T-helper 1 cell treated with Interleukin-12 subunit alpha and Interleukin-12 subunit beta and Interleukin-4 antibody, amounts not matched to agents 30 μg/mL and 1 μg/mL, for 36 hours (primary cell): ENCODE data around the gene METTL8.
"Not testable (repeated sequence)": the region's sequence is repeated elsewhere in the genome, so short reads cannot be mapped to it uniquely, and the experiment has no call there.

Experiments
- H3K27ac Mint-ChIP-seq: one replicate; pipeline ENCODE4 v1.8.0; 2021; ENCODE audit warnings: mild to moderate bottlenecking, mixed read lengths
- H3K27me3 Mint-ChIP-seq: one replicate; pipeline ENCODE4 v1.8.0; 2021; ENCODE audit warnings: low read depth, mixed read lengths
- H3K36me3 Mint-ChIP-seq: one replicate; pipeline ENCODE4 v1.8.0; 2021; ENCODE audit warnings: low read depth, mixed read lengths
- H3K4me1 Mint-ChIP-seq: one replicate; pipeline ENCODE4 v1.8.0; 2021; ENCODE audit warnings: low read depth, mixed read lengths
- H3K4me3 Mint-ChIP-seq: one replicate; pipeline ENCODE4 v1.8.0; 2021; ENCODE audit warnings: mild to moderate bottlenecking, moderate library complexity, mixed read lengths
- H3K9me3 Mint-ChIP-seq: one replicate; pipeline ENCODE4 v1.8.0; 2021; ENCODE audit warnings: mixed read lengths

The METTL8 gene

GRCh38 chr2:171400395-171400794, 33.4 kb downstream of the METTL8 start:
- H3K27ac Mint-ChIP-seq, result no peak overlapping the region

DNA sequence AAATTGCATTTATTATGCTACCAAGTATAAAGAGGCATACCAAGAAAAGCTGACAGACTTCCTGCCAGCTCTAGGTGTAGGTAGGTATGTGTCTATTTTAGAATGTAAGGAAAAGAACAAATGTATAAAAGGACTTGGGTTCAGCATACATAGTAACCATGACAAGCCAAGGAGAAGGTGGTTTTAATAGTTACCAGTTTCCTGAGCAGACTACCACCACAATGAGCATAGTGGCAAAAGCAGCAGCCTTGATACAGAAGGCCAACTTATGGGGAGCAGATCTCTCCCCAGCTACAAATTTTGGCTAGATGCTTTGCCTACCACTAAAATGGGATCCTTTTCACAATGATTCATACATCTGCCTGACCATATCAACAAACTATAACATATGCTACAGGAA, 34.5 kb downstream of the METTL8 start:
- Mint-ChIP-seq H3K27me3 (no peaks in the 10 kb centered on the region), H3K9me3 (peaks cover 10% of the 10 kb centered on the region), H3K27ac (no peak overlapping the region), H3K36me3 (peaks cover 11% of the 10 kb centered on the region), H3K4me1 (peaks cover 4% of the 10 kb centered on the region), H3K4me3 (no peak overlapping the region)

More at GRCh38 chr2:171400395-171400794, 33.4 kb downstream of the METTL8 start:
- Mint-ChIP-seq H3K9me3 (peaks cover 15% of the 10 kb centered on the region), H3K27me3 (no peaks in the 10 kb centered on the region), H3K4me3 (no peak overlapping the region), H3K36me3 (peaks cover 14% of the 10 kb centered on the region), H3K4me1 (peaks cover 6% of the 10 kb centered on the region)

DNA sequence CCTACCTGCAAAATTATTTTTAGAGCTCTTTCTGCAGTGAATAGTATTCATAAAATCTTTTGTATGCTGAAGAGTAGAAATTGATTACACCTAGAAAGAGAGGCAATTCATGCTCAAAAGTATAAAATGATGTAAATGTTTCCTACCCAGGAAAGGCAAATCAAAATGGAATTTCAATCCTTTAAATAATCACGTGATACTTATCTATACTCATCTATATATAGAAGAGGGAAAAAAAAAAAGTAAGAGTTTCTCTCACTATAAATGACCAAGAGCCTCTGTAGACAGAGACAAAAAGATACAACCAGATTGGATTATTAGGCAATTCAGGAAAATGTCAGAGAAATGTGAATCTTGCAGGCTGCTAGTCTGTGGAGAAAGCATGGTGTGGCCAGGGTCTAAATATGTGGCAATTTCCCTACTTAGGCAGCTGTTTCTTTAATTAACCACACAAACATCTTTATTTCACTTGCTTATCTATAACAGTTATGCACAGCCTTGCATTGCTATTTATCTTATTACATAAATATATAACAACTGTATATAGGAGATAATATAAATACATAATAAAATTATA, 39.5 kb downstream of the METTL8 start:
- H3K27me3 Mint-ChIP-seq, result no peaks in the 10 kb centered on the region
- no peak overlapping the region for H3K27ac Mint-ChIP-seq
- H3K4me3 Mint-ChIP-seq, result no peak overlapping the region
- peaks cover 6% of the 10 kb centered on the region for H3K36me3 Mint-ChIP-seq
- peaks cover 14% of the 10 kb centered on the region for H3K4me1 Mint-ChIP-seq
- H3K9me3 Mint-ChIP-seq, result no peaks in the 10 kb centered on the region

DNA sequence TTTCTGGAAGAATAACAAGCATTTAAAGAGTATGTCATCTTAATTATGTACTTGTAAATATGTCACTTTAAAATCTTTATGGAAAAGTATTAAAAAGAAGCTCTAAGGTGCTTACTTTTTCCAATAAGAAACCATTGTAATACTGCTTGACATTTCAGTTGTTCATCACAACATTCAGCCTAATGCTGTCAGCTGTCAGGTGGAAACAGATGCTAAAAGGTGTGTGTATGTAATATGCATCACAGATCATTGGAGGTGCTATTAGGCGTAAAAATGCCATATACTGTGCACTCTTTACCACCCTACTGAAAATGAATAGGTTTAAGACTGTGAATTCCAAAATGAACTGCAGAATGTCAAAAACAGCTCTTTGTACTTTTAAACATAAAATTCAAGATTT, 40.3 kb downstream of the METTL8 start:
- H3K4me3 Mint-ChIP-seq, result no peak overlapping the region
- H3K9me3 Mint-ChIP-seq, result no peaks in the 10 kb centered on the region
- H3K4me1 Mint-ChIP-seq, result peaks cover 12% of the 10 kb centered on the region
- H3K27ac Mint-ChIP-seq, result no peak overlapping the region
- no peaks in the 10 kb centered on the region for H3K27me3 Mint-ChIP-seq
- H3K36me3 Mint-ChIP-seq, result peaks cover 6% of the 10 kb centered on the region

- no peaks in the 10 kb centered on the region for H3K9me3 Mint-ChIP-seq
- no peak overlapping the region for H3K27ac Mint-ChIP-seq
- no peaks in the 10 kb centered on the region for H3K27me3 Mint-ChIP-seq
- H3K4me1 Mint-ChIP-seq, result peaks cover 16% of the 10 kb centered on the region
- H3K4me3 Mint-ChIP-seq, result no peak overlapping the region
- H3K36me3 Mint-ChIP-seq, result peaks cover 4% of the 10 kb centered on the region
These were observed 42.3 kb downstream of the METTL8 start for GRCh38 chr2:171391532-171391931.

- H3K9me3 Mint-ChIP-seq, result no peaks in the 10 kb centered on the region
- no peak overlapping the region for H3K27ac Mint-ChIP-seq
- H3K4me3 Mint-ChIP-seq, result no peak overlapping the region
- H3K36me3 Mint-ChIP-seq, result peaks cover 4% of the 10 kb centered on the region
- H3K27me3 Mint-ChIP-seq, result no peaks in the 10 kb centered on the region
- H3K4me1 Mint-ChIP-seq, result peaks cover 18% of the 10 kb centered on the region
These were observed 42.8 kb downstream of the METTL8 start for GRCh38 chr2:171390941-171391516.

GRCh38 chr2:171389780-171390179, 44.0 kb downstream of the METTL8 start:
- Mint-ChIP-seq H3K4me3 (no peak overlapping the region), H3K27ac (no peak overlapping the region), H3K4me1 (peaks cover 18% of the 10 kb centered on the region), H3K27me3 (no peaks in the 10 kb centered on the region), H3K9me3 (no peaks in the 10 kb centered on the region), H3K36me3 (peaks cover 5% of the 10 kb centered on the region)

- peaks cover 5% of the 10 kb centered on the region for H3K36me3 Mint-ChIP-seq
- no peak overlapping the region for H3K4me3 Mint-ChIP-seq
- no peak overlapping the region for H3K27ac Mint-ChIP-seq
- no peaks in the 10 kb centered on the region for H3K27me3 Mint-ChIP-seq
- H3K9me3 Mint-ChIP-seq, result no peaks in the 10 kb centered on the region
- H3K4me1 Mint-ChIP-seq, result peaks cover 18% of the 10 kb centered on the region
These were observed 44.5 kb downstream of the METTL8 start for GRCh38 chr2:171389325-171389724.

DNA sequence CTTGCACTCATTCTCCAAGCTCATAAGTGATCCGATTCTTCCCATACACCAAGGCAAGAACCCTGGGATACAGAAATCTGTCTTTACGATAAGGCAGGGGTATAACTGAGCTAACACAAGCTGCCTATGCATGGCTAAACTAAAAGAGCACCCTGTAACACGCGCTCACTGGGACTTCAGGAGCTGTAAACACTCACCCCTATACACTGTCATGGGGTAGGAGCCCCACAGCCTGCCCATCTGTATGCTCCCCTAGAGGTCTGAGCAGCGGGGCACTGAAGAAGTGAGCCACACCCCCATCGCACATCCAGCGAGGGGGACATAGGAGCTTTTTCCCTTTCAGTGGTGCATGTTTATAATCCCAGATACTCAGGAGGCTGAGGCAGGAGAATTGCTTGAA, 46.7 kb downstream of the METTL8 start:
- Mint-ChIP-seq H3K36me3 (peaks cover 10% of the 10 kb centered on the region), H3K4me1 (peaks cover 16% of the 10 kb centered on the region), H3K27me3 (no peaks in the 10 kb centered on the region), H3K9me3 (no peaks in the 10 kb centered on the region), H3K4me3 (no peak overlapping the region), H3K27ac (no peak overlapping the region)

DNA sequence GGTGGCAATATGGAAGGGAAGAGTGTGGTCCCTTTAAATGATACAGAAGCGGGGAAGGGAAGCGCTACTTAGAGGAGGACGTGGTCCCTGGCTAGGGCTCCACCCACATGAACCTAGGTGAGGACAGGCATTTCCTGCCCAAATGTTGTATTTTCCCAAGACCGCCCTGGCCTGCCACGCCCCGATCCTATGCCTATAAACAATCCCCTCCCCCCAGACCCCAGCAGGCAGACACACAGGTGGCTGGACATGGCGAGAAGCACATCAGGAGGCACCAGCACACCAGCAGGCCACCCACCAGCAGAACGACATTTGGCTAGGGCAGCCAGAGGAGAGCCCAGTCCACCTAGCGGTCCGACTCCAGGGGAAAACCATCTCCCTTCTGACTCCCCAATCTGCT, 47.2 kb downstream of the METTL8 start:
- Mint-ChIP-seq H3K9me3 (no peaks in the 10 kb centered on the region), H3K4me1 (peaks cover 16% of the 10 kb centered on the region), H3K27me3 (no peaks in the 10 kb centered on the region), H3K4me3 (no peak overlapping the region), H3K36me3 (peaks cover 10% of the 10 kb centered on the region), H3K27ac (no peak overlapping the region)

- no peak overlapping the region for H3K4me3 Mint-ChIP-seq
- H3K27me3 Mint-ChIP-seq, result no peaks in the 10 kb centered on the region
- peaks cover 19% of the 10 kb centered on the region for H3K9me3 Mint-ChIP-seq
- no peak overlapping the region for H3K27ac Mint-ChIP-seq
- H3K36me3 Mint-ChIP-seq, result peaks cover 19% of the 10 kb centered on the region
- peaks cover 5% of the 10 kb centered on the region for H3K4me1 Mint-ChIP-seq
These were observed 50.7 kb downstream of the METTL8 start for GRCh38 chr2:171383134-171383533.

GRCh38 chr2:171382175-171382574, 51.6 kb downstream of the METTL8 start:
- not testable (repeated sequence) for H3K4me3 Mint-ChIP-seq, H3K27me3 Mint-ChIP-seq, H3K4me1 Mint-ChIP-seq, H3K27ac Mint-ChIP-seq
- peaks cover 28% of the 10 kb centered on the region for H3K9me3 Mint-ChIP-seq
- H3K36me3 Mint-ChIP-seq, result peaks cover 28% of the 10 kb centered on the region

GRCh38 chr2:171377852-171378251, 55.9 kb downstream of the METTL8 start:
- H3K36me3 Mint-ChIP-seq, result peaks cover 39% of the 10 kb centered on the region

DNA sequence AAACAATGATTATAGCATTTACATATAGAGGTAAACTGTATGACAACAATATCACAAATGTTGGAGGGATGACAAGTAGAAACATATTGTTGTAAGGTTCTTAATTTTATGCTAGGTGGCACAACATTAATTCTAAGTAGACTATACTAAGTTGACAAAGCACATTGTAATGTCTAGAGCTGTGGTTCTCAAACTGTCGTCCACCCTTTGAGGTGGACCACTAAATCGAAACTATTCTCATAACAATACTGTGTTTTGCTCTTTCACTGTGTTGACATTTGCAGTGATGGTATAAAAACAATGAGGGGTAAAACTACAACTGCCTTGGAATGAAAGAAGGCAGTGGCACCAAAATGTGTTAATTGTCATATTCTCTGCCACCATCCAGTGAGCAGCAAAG, 66.1 kb downstream of the METTL8 start:
- Mint-ChIP-seq H3K9me3 (peaks cover 22% of the 10 kb centered on the region), H3K4me1 (no peaks in the 10 kb centered on the region), H3K27me3 (no peaks in the 10 kb centered on the region), H3K36me3 (peaks cover 11% of the 10 kb centered on the region), H3K4me3 (no peak overlapping the region), H3K27ac (no peak overlapping the region)

More at GRCh38 chr2:171377852-171378251, 55.9 kb downstream of the METTL8 start:
- H3K27ac Mint-ChIP-seq, H3K4me3 Mint-ChIP-seq, H3K27me3 Mint-ChIP-seq, H3K4me1 Mint-ChIP-seq: not testable (repeated sequence)
- H3K9me3 Mint-ChIP-seq, result peaks cover 53% of the 10 kb centered on the region

GRCh38 chr2:171365778-171366177, 68.0 kb downstream of the METTL8 start:
- H3K27me3 Mint-ChIP-seq, result no peaks in the 10 kb centered on the region
- peaks cover 22% of the 10 kb centered on the region for H3K9me3 Mint-ChIP-seq
- no peak overlapping the region for H3K27ac Mint-ChIP-seq
- H3K4me3 Mint-ChIP-seq, result no peak overlapping the region
- H3K4me1 Mint-ChIP-seq, result no peaks in the 10 kb centered on the region
- H3K36me3 Mint-ChIP-seq, result peaks cover 14% of the 10 kb centered on the region
